Mucosa of stomach (tissue), 1 donor: ENCODE measurements around the gene EP400.
"Not testable (repeated sequence)": the region's sequence is repeated elsewhere in the genome, so short reads cannot be mapped to it uniquely, and the experiment has no call there.

Experiments
- H3K27me3 ChIP-seq: one replicate; pipeline ENCODE4 v1.7.0; 2013; ENCODE audit warnings: mild to moderate bottlenecking, low read length; ENCODE audit not compliant: control insufficient read depth, insufficient read depth
- H3K36me3 ChIP-seq: one replicate; pipeline ENCODE4 v1.7.0; 2013; ENCODE audit warnings: low read length; ENCODE audit not compliant: control insufficient read depth, insufficient read depth
- H3K4me1 ChIP-seq: one replicate; pipeline ENCODE4 v1.7.0; 2013; ENCODE audit warnings: mild to moderate bottlenecking, low read length; ENCODE audit not compliant: control insufficient read depth, insufficient read depth
- H3K4me3 ChIP-seq: one replicate; pipeline ENCODE4 v1.7.0; 2013; ENCODE audit warnings: low read length
- H3K9ac ChIP-seq: one replicate; pipeline ENCODE4 v1.7.0; 2013; ENCODE audit warnings: mild to moderate bottlenecking, low read length, moderate library complexity
- H3K9me3 ChIP-seq: one replicate; pipeline ENCODE4 v1.7.0; 2013; ENCODE audit warnings: mild to moderate bottlenecking, low read length, moderate library complexity; ENCODE audit not compliant: control insufficient read depth
- donor health status: Pancreatic carcinoma.

The EP400 gene

GRCh38 chr12:131971226-131971625, 21.5 kb downstream of the EP400 start:
- H3K36me3 ChIP-seq = no peaks in the 10 kb centered on the region
- H3K4me3 ChIP-seq = no peak overlapping the region
- no peaks in the 10 kb centered on the region for H3K9me3 ChIP-seq
- no peak overlapping the region for H3K9ac ChIP-seq
- no peaks in the 10 kb centered on the region for H3K4me1 ChIP-seq
- no peaks in the 10 kb centered on the region for H3K27me3 ChIP-seq

- Histone ChIP-seq H3K4me1 (no peaks in the 10 kb centered on the region), H3K4me3 (no peak overlapping the region), H3K9ac (no peak overlapping the region), H3K27me3 (no peaks in the 10 kb centered on the region), H3K36me3 (no peaks in the 10 kb centered on the region), H3K9me3 (no peaks in the 10 kb centered on the region)
Measured at GRCh38 chr12:131975228-131975627, 25.5 kb downstream of the EP400 start.

DNA sequence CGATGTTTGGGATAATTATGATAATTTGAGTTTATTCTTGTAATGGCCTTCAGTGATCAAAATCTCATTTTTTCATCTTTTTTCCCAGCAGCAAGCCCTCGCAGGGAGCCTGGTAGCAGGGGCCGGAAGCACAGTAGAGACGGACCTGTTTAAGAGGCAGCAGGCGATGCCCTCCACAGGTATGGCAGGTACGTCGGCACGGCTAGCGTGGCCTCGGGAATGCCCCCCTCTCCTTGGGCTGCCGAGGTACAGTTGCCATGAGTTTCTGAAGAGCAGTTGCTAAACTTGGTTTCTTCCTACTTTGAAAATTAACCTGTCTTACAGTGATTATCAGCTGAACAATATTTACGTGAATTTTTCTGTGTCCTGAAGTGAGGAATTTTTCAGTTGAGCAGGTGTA, 29.9 kb downstream of the EP400 start:
- no peak overlapping the region for H3K4me3 ChIP-seq
- H3K9ac ChIP-seq = no peak overlapping the region
- H3K27me3 ChIP-seq = no peaks in the 10 kb centered on the region
- peaks cover 4% of the 10 kb centered on the region for H3K36me3 ChIP-seq
- no peaks in the 10 kb centered on the region for H3K9me3 ChIP-seq
- no peaks in the 10 kb centered on the region for H3K4me1 ChIP-seq

GRCh38 chr12:131980263-131980662, 30.5 kb downstream of the EP400 start:
- Histone ChIP-seq H3K9me3 (no peaks in the 10 kb centered on the region), H3K9ac (no peak overlapping the region), H3K27me3 (no peaks in the 10 kb centered on the region), H3K4me3 (no peak overlapping the region), H3K36me3 (peaks cover 4% of the 10 kb centered on the region), H3K4me1 (no peaks in the 10 kb centered on the region)

DNA sequence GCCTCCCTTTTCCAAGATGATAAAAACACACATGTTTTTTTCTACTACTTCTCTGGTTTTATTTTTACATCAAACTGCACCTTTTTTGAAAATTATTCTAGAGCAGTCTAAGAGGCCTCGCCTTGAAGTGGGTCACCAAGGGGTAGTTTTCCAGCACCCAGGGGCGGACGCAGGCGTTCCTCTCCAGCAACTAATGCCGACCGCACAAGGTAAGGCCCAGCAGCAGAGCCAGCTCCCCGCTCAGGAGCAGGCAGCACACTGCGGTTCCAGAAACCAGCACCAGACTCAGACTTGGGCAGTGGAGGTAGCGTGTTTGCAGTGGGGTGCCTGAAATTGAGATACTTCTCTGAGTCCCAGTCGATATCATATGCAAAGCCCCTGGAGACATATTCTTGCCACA, 31.6 kb downstream of the EP400 start:
- no peaks in the 10 kb centered on the region for H3K27me3 ChIP-seq
- H3K4me3 ChIP-seq = no peak overlapping the region
- H3K4me1 ChIP-seq = no peaks in the 10 kb centered on the region
- no peak overlapping the region for H3K9ac ChIP-seq
- peaks cover 4% of the 10 kb centered on the region for H3K36me3 ChIP-seq
- H3K9me3 ChIP-seq = no peaks in the 10 kb centered on the region

- no peak overlapping the region for H3K9ac ChIP-seq
- no peaks in the 10 kb centered on the region for H3K4me1 ChIP-seq
- H3K27me3 ChIP-seq = no peaks in the 10 kb centered on the region
- no peaks in the 10 kb centered on the region for H3K9me3 ChIP-seq
- H3K36me3 ChIP-seq = peaks cover 8% of the 10 kb centered on the region
- no peak overlapping the region for H3K4me3 ChIP-seq
Measured at GRCh38 chr12:131982041-131982440, 32.3 kb downstream of the EP400 start.

- Histone ChIP-seq H3K27me3 (no peaks in the 10 kb centered on the region), H3K4me1 (no peaks in the 10 kb centered on the region), H3K4me3 (no peak overlapping the region), H3K9ac (no peak overlapping the region), H3K36me3 (peaks cover 8% of the 10 kb centered on the region), H3K9me3 (no peaks in the 10 kb centered on the region)
Measured at GRCh38 chr12:131983026-131983425, 33.3 kb downstream of the EP400 start.

GRCh38 chr12:131983554-131983953, 33.8 kb downstream of the EP400 start:
- Histone ChIP-seq H3K9ac (no peak overlapping the region), H3K9me3 (no peaks in the 10 kb centered on the region), H3K27me3 (no peaks in the 10 kb centered on the region), H3K4me1 (no peaks in the 10 kb centered on the region), H3K36me3 (peaks cover 13% of the 10 kb centered on the region), H3K4me3 (no peak overlapping the region)

DNA sequence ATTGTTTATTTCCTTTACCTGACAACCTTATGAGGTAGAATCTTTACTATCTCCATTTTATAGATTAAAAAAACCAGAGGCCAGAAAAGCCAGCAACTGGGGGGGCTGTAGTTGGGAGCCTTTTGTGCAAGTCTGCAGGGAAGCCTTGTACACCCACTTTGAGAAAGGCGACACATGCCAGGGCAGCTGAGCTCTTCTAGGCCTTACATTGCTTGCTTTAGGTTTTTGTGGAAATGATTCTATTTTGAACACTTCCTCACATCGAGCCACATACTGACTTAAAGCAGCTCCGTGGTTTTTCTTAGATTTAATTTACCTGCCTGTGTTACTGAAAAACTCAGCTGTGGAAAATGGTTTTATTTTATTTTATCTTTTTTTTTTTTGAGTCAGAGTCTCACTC, 34.6 kb downstream of the EP400 start:
- H3K36me3 ChIP-seq = peaks cover 14% of the 10 kb centered on the region
- no peaks in the 10 kb centered on the region for H3K9me3 ChIP-seq
- H3K9ac ChIP-seq = no peak overlapping the region
- H3K27me3 ChIP-seq = no peaks in the 10 kb centered on the region
- no peaks in the 10 kb centered on the region for H3K4me1 ChIP-seq
- H3K4me3 ChIP-seq = no peak overlapping the region

GRCh38 chr12:131985510-131985875, 35.8 kb downstream of the EP400 start:
- not testable (repeated sequence) for H3K4me1 ChIP-seq, H3K27me3 ChIP-seq, H3K9me3 ChIP-seq, H3K9ac ChIP-seq, H3K4me3 ChIP-seq
- peaks cover 14% of the 10 kb centered on the region for H3K36me3 ChIP-seq

DNA sequence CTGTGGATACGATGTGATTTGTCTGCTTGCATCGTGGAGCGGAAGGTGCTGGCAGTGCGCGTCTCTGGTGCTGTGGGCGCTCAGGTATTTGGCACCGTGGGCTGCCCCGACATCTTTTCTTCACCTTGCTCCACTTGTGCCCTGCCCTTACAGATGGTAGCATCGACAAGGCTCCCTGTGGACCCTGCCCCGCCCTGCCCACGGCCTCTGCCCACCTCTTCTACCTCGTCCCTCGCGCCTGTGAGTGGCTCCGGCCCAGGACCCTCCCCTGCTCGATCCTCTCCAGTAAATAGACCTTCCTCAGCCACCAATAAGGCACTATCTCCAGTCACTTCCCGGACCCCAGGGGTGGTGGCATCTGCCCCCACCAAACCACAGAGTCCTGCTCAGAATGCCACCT, 36.6 kb downstream of the EP400 start:
- H3K9ac ChIP-seq = no peak overlapping the region
- peaks cover 19% of the 10 kb centered on the region for H3K36me3 ChIP-seq
- H3K27me3 ChIP-seq = no peaks in the 10 kb centered on the region
- no peaks in the 10 kb centered on the region for H3K4me1 ChIP-seq
- H3K4me3 ChIP-seq = no peak overlapping the region
- no peaks in the 10 kb centered on the region for H3K9me3 ChIP-seq

DNA sequence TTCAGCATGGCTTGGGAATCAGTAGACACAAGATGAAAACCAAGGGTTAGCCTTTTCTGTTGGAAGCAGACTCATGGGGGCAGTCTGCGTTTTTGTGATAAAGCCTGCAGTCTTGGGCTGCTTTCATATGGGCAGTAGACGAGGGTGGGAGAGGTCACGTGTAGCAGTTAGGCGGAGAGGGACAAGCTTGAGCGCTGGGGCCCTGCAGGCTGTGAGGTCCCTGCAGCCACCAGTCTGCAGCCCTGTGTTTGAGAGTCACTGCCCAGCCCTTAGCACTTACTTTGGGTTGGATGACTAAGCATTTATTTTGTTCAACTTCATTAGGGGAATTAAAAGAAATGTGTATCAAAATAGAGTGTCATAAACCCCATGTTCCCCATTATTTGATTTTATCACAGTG, 37.2 kb downstream of the EP400 start:
- no peak overlapping the region for H3K4me3 ChIP-seq
- H3K9me3 ChIP-seq = no peaks in the 10 kb centered on the region
- no peaks in the 10 kb centered on the region for H3K27me3 ChIP-seq
- H3K36me3 ChIP-seq = peaks cover 19% of the 10 kb centered on the region
- H3K9ac ChIP-seq = no peak overlapping the region
- H3K4me1 ChIP-seq = no peaks in the 10 kb centered on the region

DNA sequence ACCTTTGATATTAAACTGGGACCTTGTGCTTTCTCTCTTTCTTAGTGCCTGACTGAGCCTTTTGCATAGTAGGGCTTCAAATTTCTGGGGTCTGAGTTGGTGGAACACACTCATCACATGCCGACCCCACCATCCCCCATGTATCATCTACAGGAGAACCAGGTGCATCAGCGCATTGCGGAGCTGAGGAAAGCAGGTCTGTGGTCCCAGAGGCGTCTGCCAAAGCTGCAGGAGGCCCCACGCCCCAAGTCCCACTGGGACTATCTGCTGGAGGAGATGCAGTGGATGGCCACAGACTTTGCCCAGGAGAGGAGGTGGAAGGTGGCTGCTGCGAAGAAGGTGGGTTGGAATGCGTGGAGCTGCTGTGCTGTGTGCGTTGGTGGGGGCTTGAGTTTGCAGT, 37.8 kb downstream of the EP400 start:
- Histone ChIP-seq H3K4me1 (no peaks in the 10 kb centered on the region), H3K27me3 (no peaks in the 10 kb centered on the region), H3K9ac (no peak overlapping the region), H3K4me3 (no peak overlapping the region), H3K9me3 (no peaks in the 10 kb centered on the region), H3K36me3 (peaks cover 19% of the 10 kb centered on the region)
